HepG2 (cell line): ENCODE data around the gene UQCRHL. TPM values are rescaled to one million over a fixed set of nuclear protein-coding genes. Genes with fewer than 3 reads are reported as not detected.

Experiments
- CBX2 ChIP-seq, 2 experiments: fragments of 200-600 bp in 1 of 2; sonication (generic); formaldehyde crosslinking in 1 of 2; IDR thresholded peaks; 2 replicates each; pipeline versions ENCODE4 v1.7.0 to v1.8.1; 2018 to 2022; ENCODE audit warnings: low read depth in 2 of 2, low read length in 1 of 2, mild to moderate bottlenecking in 1 of 2, missing genetic modification reagents in 1 of 2
- DPF2 ChIP-seq: sonication (generic); formaldehyde crosslinking; IDR thresholded peaks from 2 replicates; pipeline ENCODE4 v1.4.0; 2020; ENCODE audit warnings: mild to moderate bottlenecking, low read depth, missing genetic modification reagents, borderline replicate concordance
- FOXP4 ChIP-seq: sonication (generic); formaldehyde crosslinking; IDR thresholded peaks from 2 replicates; pipeline ENCODE4 v1.4.0; 2020; ENCODE audit warnings: missing genetic modification reagents
- GMEB1 ChIP-seq: sonication (generic); formaldehyde crosslinking; IDR thresholded peaks from 2 replicates; pipeline ENCODE4 v1.5.1; 2020; ENCODE audit warnings: missing genetic modification reagents, mild to moderate bottlenecking, borderline replicate concordance
- IRF2 ChIP-seq: IDR thresholded peaks from 2 replicates; pipeline ENCODE4 v1.6.1; 2018; ENCODE audit warnings: missing genetic modification reagents, missing compliant biosample characterization
- JUN ChIP-seq: sonication (generic); formaldehyde crosslinking; IDR thresholded peaks from 2 replicates; pipeline ENCODE4 v1.4.0; 2020; ENCODE audit warnings: mild to moderate bottlenecking, missing genetic modification reagents
- KDM6A ChIP-seq: IDR thresholded peaks from 2 replicates; pipeline ENCODE4 v1.6.1; 2016; ENCODE audit warnings: low read depth
- NAIF1 ChIP-seq: sonication (generic); formaldehyde crosslinking; IDR thresholded peaks from 2 replicates; pipeline ENCODE4 v1.5.0; 2020; ENCODE audit warnings: mild to moderate bottlenecking, missing genetic modification reagents, borderline replicate concordance
- NKX3-1 ChIP-seq: sonication (generic); formaldehyde crosslinking; IDR thresholded peaks from 2 replicates; pipeline ENCODE4 v1.5.0; 2020; ENCODE audit warnings: missing genetic modification reagents
- PHF21A ChIP-seq: sonication (generic); formaldehyde crosslinking; IDR thresholded peaks from 2 replicates; pipeline ENCODE4 v1.5.0; 2020; ENCODE audit warnings: mild to moderate bottlenecking, missing genetic modification reagents
- RNF2 ChIP-seq: fragments of 450-650 bp; conservative IDR thresholded peaks from 2 replicates; pipeline ENCODE4 v1.6.1; 2016; ENCODE audit warnings: low read depth
- ZBTB25 ChIP-seq: IDR thresholded peaks from 2 replicates; pipeline ENCODE4 v1.6.1; 2018; ENCODE audit warnings: missing genetic modification reagents
- ZBTB34 ChIP-seq: sonication (generic); formaldehyde crosslinking; IDR thresholded peaks from 2 replicates; pipeline ENCODE4 v1.8.0; 2022; ENCODE audit warnings: mild to moderate bottlenecking, missing genetic modification reagents
- ZNF264 ChIP-seq: sonication (generic); formaldehyde crosslinking; IDR thresholded peaks from 2 replicates; pipeline ENCODE4 v1.4.0; 2020; ENCODE audit warnings: missing genetic modification reagents
- ZNF431 ChIP-seq: sonication (generic); formaldehyde crosslinking; IDR thresholded peaks from 2 replicates; pipeline ENCODE4 v1.9.0; 2022; ENCODE audit warnings: missing genetic modification reagents, low read depth, mild to moderate bottlenecking, borderline replicate concordance
- ZNF616 ChIP-seq: sonication (generic); formaldehyde crosslinking; IDR thresholded peaks from 2 replicates; pipeline ENCODE4 v1.5.0; 2020; ENCODE audit warnings: low read depth, mild to moderate bottlenecking, missing genetic modification reagents
- ZNF709 ChIP-seq: sonication (generic); formaldehyde crosslinking; IDR thresholded peaks from 2 replicates; pipeline ENCODE4 v1.5.0; 2020; ENCODE audit warnings: mild to moderate bottlenecking, missing genetic modification reagents
- ZNF740 ChIP-seq: sonication (generic); formaldehyde crosslinking; IDR thresholded peaks from 2 replicates; pipeline ENCODE4 v1.4.0; 2020; ENCODE audit warnings: missing genetic modification reagents
- polyA plus RNA-seq, 8 experiments: library from polyadenylated mRNA; depleted of rRNA in 3 of 8; stranded (reverse) in 7 of 8; unstranded in 1 of 8; fragments of >200 nt; fragmentation: Illumina TruSeq in 4 of 8; extraction: Trizol in 4 of 8; gene quantifications; 2 replicates each; pipeline versions ENCODE4 v1.2.1 to v1.2.3, GENCODE V29; 2011 to 2016; ENCODE audit warnings: low read depth in 4 of 8, missing spikeins in 1 of 8, mixed read lengths in 1 of 8; ENCODE audit not compliant: insufficient read depth in 1 of 8
- total RNA-seq, 5 experiments: library from RNA; depleted of rRNA; stranded (reverse); fragments of >200 nt; fragmentation: Illumina TruSeq; extraction: Trizol; gene quantifications; 2 replicates each; pipeline ENCODE4 v1.2.3, GENCODE V29; 2016; ENCODE audit warnings: low read depth in 1 of 5

UQCRHL gene
- total and polyA plus RNA-seq, 2 of the 13 experiments (the other 11 are each of a cell fraction or from before 2014, with no cell fraction given), result 1.8 to 2.3 TPM

- TF ChIP-seq ZBTB34 (peak; percentile 41; the same call in 1 of the 2 replicates), ZNF616 (CRISPR knock-in tag) (no peak), ZNF431 (no peak), GMEB1 (CRISPR knock-in tag) (peak; percentile 89), NAIF1 (CRISPR knock-in tag) (peak; percentile 75; the same call in 1 of the 2 replicates), CBX2 (IDR thresholded peaks at IDR 0.05; ENCODE audit: low read depth, low read length) (no peak), CBX2 (CRISPR knock-in tag; IDR thresholded peaks at IDR 0.05; ENCODE audit: low read depth) (no peak), FOXP4 (CRISPR knock-in tag) (peak; percentile 63), RNF2 (no peak), JUN (CRISPR knock-in tag) (no peak; the same call in 1 of the 2 replicates), NKX3-1 (no peak), ZBTB25 (peak; percentile 28; the same call in 1 of the 2 replicates), ZNF740 (CRISPR knock-in tag) (0 out of 2 replicates have a peak, but pooled peaks have one; percentile 15), DPF2 (CRISPR knock-in tag) (no peak), ZNF709 (peak; percentile 94), PHF21A (CRISPR knock-in tag) (peak; percentile 44; the same call in 1 of the 2 replicates), KDM6A (CRISPR knock-in tag) (no peak; the same call in 1 of the 2 replicates), ZNF264 (no peak), IRF2 (CRISPR knock-in tag) (peak; percentile 84)
Measured at GRCh38 chr1:15835741-15836510, 28.5 kb upstream of the UQCRHL start (continued).
